CD4-positive, alpha-beta T cell (primary cell): ENCODE results near the gene SAPCD1. TPM values are rescaled to one million over a fixed set of nuclear protein-coding genes. Genes with fewer than 3 reads are reported as not detected.

Experiments used
- ATAC-seq: fragments of 200-7000 bp; cut with Tn5 transposase; one replicate; pipeline ENCODE4 v1.10.0; 2022; ENCODE audit warnings: mild to moderate bottlenecking; ENCODE audit not compliant: poor library complexity
- CTCF ChIA-PET: fragments of 350-600 bp; sonication (Branson Sonifier 250); formaldehyde crosslinking; loops from one replicate; lab custom pipeline; 2021; ENCODE audit warnings: antibody characterized with exemption, inconsistent platforms; lab: Charles Lee
- POLR2A ChIA-PET: fragments of 350-600 bp; sonication (Branson Sonifier 250); formaldehyde crosslinking; loops from one replicate; lab custom pipeline; 2021; ENCODE audit warnings: antibody characterized with exemption, inconsistent platforms; lab: Charles Lee
- DNase-seq, 14 experiments: peaks; one replicate each; pipeline ENCODE4 v3.0.0-alpha.2; 2013 to 2020; ENCODE audit warnings: mixed read lengths in 2 of 14
- H3K27ac ChIP-seq, 2 donors: one replicate each; pipeline versions ENCODE4 v1.5.1 to v1.7.0; 2013; ENCODE audit warnings: low read length in 2 of 2, low read depth in 1 of 2, mild to moderate bottlenecking in 1 of 2
- H3K27me3 ChIP-seq, 2 experiments: 1 replicate in 1 of 2; 2 replicates in 1 of 2; pipeline versions ENCODE4 v1.6.1 to v1.7.0; 2013; ENCODE audit warnings: low read length in 2 of 2, control low read depth in 1 of 2, mild to moderate bottlenecking in 1 of 2, moderate library complexity in 1 of 2; ENCODE audit not compliant: insufficient read depth in 2 of 2, control insufficient read depth in 1 of 2
- H3K36me3 ChIP-seq: one replicate; pipeline ENCODE4 v1.6.1; 2013; ENCODE audit warnings: low read length, control low read depth; ENCODE audit not compliant: insufficient read depth
- H3K4me1 ChIP-seq: one replicate; pipeline ENCODE4 v1.6.1; 2013; ENCODE audit warnings: low read length, control low read depth; ENCODE audit not compliant: insufficient read depth
- H3K4me3 ChIP-seq: one replicate; pipeline ENCODE4 v1.5.1; 2013; ENCODE audit warnings: mild to moderate bottlenecking, low read length, moderate library complexity
- H3K9me3 ChIP-seq, 2 experiments: 1 replicate in 1 of 2; 2 replicates in 1 of 2; pipeline versions ENCODE4 v1.6.1 to v1.7.0; 2013; ENCODE audit warnings: low read length in 2 of 2, mild to moderate bottlenecking in 2 of 2, control low read depth in 1 of 2, moderate library complexity in 1 of 2; ENCODE audit not compliant: control insufficient read depth in 1 of 2, insufficient read depth in 1 of 2
- H3K27ac Mint-ChIP-seq: one replicate; pipeline ENCODE4 v1.8.0; 2020; ENCODE audit warnings: mixed read lengths
- H3K27me3 Mint-ChIP-seq: one replicate; pipeline ENCODE4 v1.8.0; 2021; ENCODE audit warnings: mixed read lengths
- H3K36me3 Mint-ChIP-seq: one replicate; pipeline ENCODE4 v1.8.0; 2021; ENCODE audit warnings: low read depth, mixed read lengths
- H3K4me1 Mint-ChIP-seq: one replicate; pipeline ENCODE4 v1.8.0; 2021; ENCODE audit warnings: low read depth, mixed read lengths
- H3K4me3 Mint-ChIP-seq: one replicate; pipeline ENCODE4 v1.8.0; 2020; ENCODE audit warnings: mild to moderate bottlenecking, mixed read lengths
- H3K9me3 Mint-ChIP-seq: one replicate; pipeline ENCODE4 v1.8.0; 2020; ENCODE audit warnings: mixed read lengths
- intact Hi-C, 2 experiments: fragments of 100-400 bp; cut with DNase I in 1 of 2; cut with micrococcal nuclease in 1 of 2; formaldehyde crosslinking; loops; one replicate each; pipeline versions ENCODE4 v1.15.1 to v1.9.0; 2023 to 2025; cut with DNase I, micrococcal nuclease
- total RNA-seq, 174 experiments: library from RNA in 2 of 174; stranded (reverse) in 2 of 174; gene quantifications; one replicate each; pipeline ENCODE4 v1.2.3 and lab custom pipeline; 2021 to 2026
- TF ChIP-seq, protein P1 (sequence below): fragments of 200-600 bp; IDR thresholded peaks from one replicate; pipeline ENCODE4 v1.8.0; 2022; ENCODE audit warnings: antibody characterized with exemption, mild to moderate bottlenecking

The SAPCD1 gene
- total RNA-seq, 2 experiments from 2014 or later: 2.7 to 2.8 TPM

GRCh38 chr6:31776989-31777666 is 14.7 kb downstream of the SAPCD1 start, which contains the start of gene VWA7:
TSS of gene VWA7 (minus strand) at chr6:31777328. CDS start at chr6:31776779, 549 bp downstream.
- H3K4me1 ChIP-seq: peaks cover 54% of the 10 kb centered on the region
- no peaks in the 10 kb centered on the region for H3K9me3 ChIP-seq
- TF ChIP-seq, protein P1, sequence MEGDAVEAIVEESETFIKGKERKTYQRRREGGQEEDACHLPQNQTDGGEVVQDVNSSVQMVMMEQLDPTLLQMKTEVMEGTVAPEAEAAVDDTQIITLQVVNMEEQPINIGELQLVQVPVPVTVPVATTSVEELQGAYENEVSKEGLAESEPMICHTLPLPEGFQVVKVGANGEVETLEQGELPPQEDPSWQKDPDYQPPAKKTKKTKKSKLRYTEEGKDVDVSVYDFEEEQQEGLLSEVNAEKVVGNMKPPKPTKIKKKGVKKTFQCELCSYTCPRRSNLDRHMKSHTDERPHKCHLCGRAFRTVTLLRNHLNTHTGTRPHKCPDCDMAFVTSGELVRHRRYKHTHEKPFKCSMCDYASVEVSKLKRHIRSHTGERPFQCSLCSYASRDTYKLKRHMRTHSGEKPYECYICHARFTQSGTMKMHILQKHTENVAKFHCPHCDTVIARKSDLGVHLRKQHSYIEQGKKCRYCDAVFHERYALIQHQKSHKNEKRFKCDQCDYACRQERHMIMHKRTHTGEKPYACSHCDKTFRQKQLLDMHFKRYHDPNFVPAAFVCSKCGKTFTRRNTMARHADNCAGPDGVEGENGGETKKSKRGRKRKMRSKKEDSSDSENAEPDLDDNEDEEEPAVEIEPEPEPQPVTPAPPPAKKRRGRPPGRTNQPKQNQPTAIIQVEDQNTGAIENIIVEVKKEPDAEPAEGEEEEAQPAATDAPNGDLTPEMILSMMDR: no peak
- peak; percentile 33 to 83 (median 55) for DNase-seq
- Mint-ChIP-seq H3K9me3 (no peaks in the 10 kb centered on the region), H3K27me3 (no peaks in the 10 kb centered on the region), H3K36me3 (peaks cover 25% of the 10 kb centered on the region), H3K4me1 (peaks cover 29% of the 10 kb centered on the region), H3K4me3 (no peak within 1 kb of the TSS), H3K27ac (no peak within 1 kb of the TSS)
- H3K27me3 ChIP-seq: no peaks in the 10 kb centered on the region
- H3K36me3 ChIP-seq: peaks cover 35% of the 10 kb centered on the region
- peak; percentile 81 for ATAC-seq
- intact Hi-C loops: no loop called here
- no peak within 1 kb of the TSS for H3K27ac ChIP-seq
- peak within 1 kb of the TSS; percentile 31 for H3K4me3 ChIP-seq
- CTCF ChIA-PET: interaction anchor here (0.6 to 2.5 kb wide), 4 partner anchors 7 to 19 kb away, joined by 3 to 6 read pairs (median 4); no protein-coding TSS in a partner anchor
- POLR2A ChIA-PET: interaction anchor here (0.6 to 1.4 kb wide), 3 partner anchors 11 to 40 kb away, joined by 3 to 4 read pairs (median 4); partner anchors contain the start of gene MSH5

- TF ChIP-seq, protein P1: no peak
- H3K36me3 ChIP-seq: peaks cover 40% of the 10 kb centered on the region
- Mint-ChIP-seq H3K4me3 (no peak overlapping the region), H3K36me3 (peaks cover 30% of the 10 kb centered on the region), H3K4me1 (peaks cover 24% of the 10 kb centered on the region), H3K9me3 (no peaks in the 10 kb centered on the region), H3K27ac (no peak overlapping the region), H3K27me3 (no peaks in the 10 kb centered on the region)
- ChIA-PET CTCF (interaction anchor here (1.6 to 2.5 kb wide), 3 partner anchors 8 to 19 kb away, joined by 3 to 6 read pairs (median 5); no protein-coding TSS in a partner anchor), POLR2A (interaction anchor here (0.6 to 1.4 kb wide), 3 partner anchors 12 to 40 kb away, joined by 3 to 4 read pairs (median 4); partner anchors contain the start of gene MSH5)
- intact Hi-C loops: no loop called here
- ATAC-seq (no peak), DNase-seq (no peak)
- H3K4me3 ChIP-seq: no peak overlapping the region
- no peak overlapping the region for H3K27ac ChIP-seq
- H3K9me3 ChIP-seq: no peaks in the 10 kb centered on the region
- no peaks in the 10 kb centered on the region for H3K27me3 ChIP-seq
- H3K4me1 ChIP-seq: peaks cover 49% of the 10 kb centered on the region
These were observed 15.2 kb downstream of the SAPCD1 start for GRCh38 chr6:31777667-31778050.

- ChIA-PET POLR2A (interaction anchor here (1.4 kb wide), 2 partner anchors 12 to 38 kb away, joined by 3 to 4 read pairs; partner anchors contain the start of gene MSH5), CTCF (interaction anchor here (1.6 to 2.1 kb wide), 2 partner anchors 8 to 13 kb away, joined by 3 to 5 read pairs; no protein-coding TSS in a partner anchor)
- Histone ChIP-seq H3K27me3 (no peaks in the 10 kb centered on the region), H3K4me3 (no peak overlapping the region), H3K9me3 (no peaks in the 10 kb centered on the region), H3K36me3 (peaks cover 45% of the 10 kb centered on the region), H3K4me1 (peaks cover 44% of the 10 kb centered on the region), H3K27ac (no peak overlapping the region)
- DNase-seq (no peak), ATAC-seq (no peak)
- Mint-ChIP-seq H3K9me3 (no peaks in the 10 kb centered on the region), H3K4me3 (no peak overlapping the region), H3K27ac (no peak overlapping the region), H3K36me3 (peaks cover 35% of the 10 kb centered on the region), H3K4me1 (peaks cover 20% of the 10 kb centered on the region), H3K27me3 (no peaks in the 10 kb centered on the region)
- intact Hi-C loops: no loop called here
- TF ChIP-seq, protein P1: no peak
These were observed 15.7 kb downstream of the SAPCD1 start for GRCh38 chr6:31778193-31778592.
